NCI-H128 (cell line): ENCODE data around the gene KPNB1.
"Not testable (repeated sequence)": the region's sequence is repeated elsewhere in the genome, so short reads cannot be mapped to it uniquely, and the experiment has no call there.

Experiments
- DNase-seq: peaks from one replicate; lab custom pipeline; 2025; ENCODE audit not compliant: unreplicated experiment; lab: John Stamatoyannopoulos, UW

KPNB1 gene

GRCh38 chr17:47676510-47677165 lies 26.9 kb downstream of the KPNB1 start:
- DNase-seq, result no peak

DNA sequence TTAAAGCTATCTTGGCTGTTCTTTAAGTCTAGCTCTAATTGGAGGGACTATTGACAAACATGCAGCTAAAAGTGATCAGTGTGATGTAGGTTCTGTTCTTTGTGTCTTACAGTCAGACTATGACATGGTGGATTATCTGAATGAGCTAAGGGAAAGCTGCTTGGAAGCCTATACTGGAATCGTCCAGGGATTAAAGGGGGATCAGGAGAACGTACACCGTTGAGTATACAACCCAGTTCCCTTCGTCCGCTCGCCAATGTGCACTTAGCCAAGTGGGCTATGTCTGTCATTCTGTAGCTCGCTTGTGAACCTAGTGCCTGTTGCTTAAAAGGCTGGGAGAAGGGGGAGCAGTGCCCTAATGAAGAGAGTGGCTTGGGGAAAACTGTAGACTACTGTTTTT lies 28.5 kb downstream of the KPNB1 start:
- DNase-seq, result no peak

GRCh38 chr17:47682138-47682537 lies 32.4 kb downstream of the KPNB1 start:
- no peak for DNase-seq

GRCh38 chr17:47682727-47683126 lies 33.0 kb downstream of the KPNB1 start:
- DNase-seq, result not testable (repeated sequence)

DNA sequence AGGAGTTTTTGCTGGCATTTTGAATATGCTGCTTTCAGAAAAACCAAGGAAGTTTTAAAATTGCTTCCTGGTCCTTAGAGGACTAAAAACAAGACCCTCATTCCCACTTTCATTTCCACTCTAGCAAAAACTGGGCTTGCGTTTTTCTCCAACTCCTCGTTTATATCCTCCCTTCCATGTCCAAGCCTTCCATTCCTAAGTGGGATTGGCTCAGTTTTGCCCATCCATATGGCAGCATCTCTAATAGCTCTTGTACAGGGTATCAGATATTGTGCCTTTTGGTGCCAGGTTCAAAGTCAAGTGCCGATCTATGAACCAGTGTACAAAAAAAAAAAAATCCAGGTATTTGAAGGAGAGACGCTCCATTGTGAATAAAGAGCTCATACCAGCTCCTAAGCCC lies 34.3 kb downstream of the KPNB1 start:
- DNase-seq, result no peak

DNA sequence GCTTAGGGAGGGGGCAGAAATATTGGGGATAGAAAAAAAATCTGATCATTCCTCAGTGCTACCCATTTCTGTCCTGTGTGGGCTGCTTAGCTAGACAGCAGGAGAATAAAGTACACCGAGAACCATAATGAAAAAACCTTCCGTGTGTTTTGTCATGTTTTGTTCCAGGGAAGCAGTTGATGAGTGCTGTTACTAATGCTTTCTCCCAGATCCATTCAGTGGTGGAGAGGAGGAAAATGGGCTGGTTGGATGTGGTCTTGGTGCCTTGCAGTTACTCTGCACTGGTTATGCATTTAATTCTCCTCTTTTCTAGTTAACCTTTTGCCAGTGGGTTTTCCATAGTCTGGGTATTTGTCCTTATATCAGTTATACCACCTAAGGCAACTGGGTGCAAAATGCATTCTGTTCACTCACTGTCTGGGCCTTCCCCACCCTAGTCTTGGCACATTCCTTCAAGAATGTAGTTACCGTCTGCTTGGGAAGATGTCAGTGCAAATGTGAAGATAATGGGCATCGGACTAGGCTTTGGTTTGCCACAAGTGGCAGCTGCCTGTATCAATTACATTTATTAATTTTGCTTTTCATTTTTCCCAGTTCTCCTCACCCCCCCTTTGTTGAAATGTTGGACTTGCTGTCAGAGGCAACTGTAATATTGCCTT lies 34.9 kb downstream of the KPNB1 start:
- no peak for DNase-seq

- no peak for DNase-seq
Measured at GRCh38 chr17:47685556-47686275, 36.0 kb downstream of the KPNB1 start.

- no peak for DNase-seq
Measured at GRCh38 chr17:47686276-47686635, 36.5 kb downstream of the KPNB1 start.

- no peak for DNase-seq
Measured at GRCh38 chr17:47686664-47687327, 37.1 kb downstream of the KPNB1 start.

- no peak for DNase-seq
Measured at GRCh38 chr17:47687328-47687690, 37.6 kb downstream of the KPNB1 start.

GRCh38 chr17:47687748-47688147 lies 38.0 kb downstream of the KPNB1 start:
- DNase-seq, result no peak

DNA sequence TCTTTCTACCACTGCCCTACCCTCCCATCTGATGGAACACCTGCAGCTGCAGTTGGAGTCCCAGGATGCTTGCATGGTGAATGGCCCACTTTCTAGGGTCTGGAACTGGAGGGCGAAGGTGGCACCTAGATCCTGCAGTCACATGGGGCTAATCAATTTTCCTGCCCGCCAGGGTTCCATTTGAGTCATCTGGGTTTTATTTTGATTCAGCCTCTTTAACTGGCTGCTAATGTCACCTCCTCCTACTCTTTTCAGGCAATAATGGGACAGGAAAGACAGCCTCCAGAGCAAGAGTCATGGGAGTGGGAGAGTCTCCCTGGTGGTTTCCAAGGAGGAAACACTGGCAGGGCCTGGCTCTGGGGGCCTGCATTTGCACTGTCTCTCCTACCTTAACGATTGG lies 40.4 kb downstream of the KPNB1 start:
- DNase-seq, result no peak

GRCh38 chr17:47692137-47692894 lies 42.6 kb downstream of the KPNB1 start:
- DNase-seq, result no peak

DNA sequence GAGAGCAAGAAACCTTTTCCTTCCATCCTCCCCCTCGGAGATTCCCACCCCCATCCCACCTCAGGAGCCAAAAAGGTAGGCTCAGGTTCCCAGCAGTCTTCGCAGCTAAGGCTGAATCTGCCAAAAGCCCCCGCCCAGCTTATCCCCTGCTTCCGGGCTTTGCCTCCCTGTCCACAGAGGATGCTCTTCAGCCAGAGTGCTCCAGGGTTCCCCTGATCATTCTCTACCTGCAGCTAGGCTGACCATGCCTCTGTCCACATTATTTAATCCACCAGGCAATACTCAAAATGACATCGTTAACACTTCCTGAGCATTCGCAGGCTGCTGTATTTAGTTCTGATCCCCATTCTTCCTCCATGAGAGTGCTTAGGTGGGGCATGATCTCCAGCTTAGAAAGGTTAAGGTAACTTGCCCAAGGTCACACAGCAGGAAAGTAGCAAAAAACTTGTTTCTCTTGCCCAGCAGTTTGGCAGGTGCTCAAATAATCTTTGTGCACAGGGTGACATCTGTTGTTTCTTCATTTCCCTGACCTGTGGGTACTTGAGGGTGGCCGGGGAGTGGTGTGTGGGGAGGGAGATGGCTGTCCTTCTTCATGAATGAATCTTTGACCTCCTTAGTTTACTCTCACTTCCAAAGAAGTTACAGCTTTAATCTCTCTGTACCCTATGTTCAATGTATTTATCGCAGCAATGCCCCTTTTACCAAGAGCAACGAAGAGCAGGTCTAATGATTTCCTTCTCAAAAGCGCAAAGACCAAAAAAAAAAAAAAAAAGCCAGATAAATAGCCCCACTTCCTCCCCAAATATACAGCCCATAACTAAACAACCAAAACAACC lies 43.4 kb downstream of the KPNB1 start:
- DNase-seq, result no peak

DNA sequence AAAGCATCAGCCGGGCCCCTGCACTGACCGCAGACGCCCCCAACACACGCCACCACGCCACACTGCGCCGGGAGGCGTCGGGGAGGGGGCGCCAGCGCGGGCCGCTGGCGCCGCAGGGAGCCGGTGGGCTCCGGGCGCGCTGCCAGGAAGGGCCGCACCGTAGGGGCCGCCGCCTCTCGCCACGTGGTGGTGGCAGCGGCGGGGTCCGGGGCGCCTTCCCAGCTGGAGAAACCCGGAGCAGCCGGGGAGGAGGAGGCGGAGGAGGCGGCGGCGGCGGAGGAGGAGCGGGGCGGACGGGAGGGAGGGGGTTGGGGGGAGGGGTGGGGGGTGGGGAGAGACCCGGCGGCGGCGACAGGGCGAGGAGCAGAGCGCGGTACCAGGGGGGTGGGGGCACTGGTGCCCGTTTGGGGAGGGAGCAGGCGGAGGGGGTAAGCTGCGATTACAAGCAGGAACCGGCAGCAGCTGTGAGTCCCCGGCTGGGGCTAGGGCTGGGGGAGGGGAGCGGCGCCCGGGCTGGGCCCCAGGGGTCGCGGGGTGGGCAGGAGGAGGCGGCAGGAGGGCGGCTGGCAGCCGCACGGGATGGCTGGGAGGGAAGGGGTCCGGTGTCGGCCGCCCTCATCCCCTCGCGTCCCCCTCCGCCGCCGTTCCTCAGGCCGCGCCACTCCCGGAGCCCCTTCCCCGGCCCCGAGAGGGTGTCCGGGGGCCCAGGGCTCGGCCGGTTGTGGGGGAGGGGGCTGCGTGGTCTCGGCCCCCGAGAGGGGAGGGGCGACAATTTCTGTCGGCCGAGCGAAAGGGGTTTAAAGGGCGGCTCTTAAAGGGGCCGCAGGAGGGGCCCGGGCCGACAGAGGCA lies 44.2 kb downstream of the KPNB1 start, which contains the start of gene TBKBP1:
TSS of gene TBKBP1 (plus strand) at position 431 of the 850 bp plus-strand sequence. CDS start 1,952 bp downstream, outside the sequence.
- DNase-seq, result no peak

DNA sequence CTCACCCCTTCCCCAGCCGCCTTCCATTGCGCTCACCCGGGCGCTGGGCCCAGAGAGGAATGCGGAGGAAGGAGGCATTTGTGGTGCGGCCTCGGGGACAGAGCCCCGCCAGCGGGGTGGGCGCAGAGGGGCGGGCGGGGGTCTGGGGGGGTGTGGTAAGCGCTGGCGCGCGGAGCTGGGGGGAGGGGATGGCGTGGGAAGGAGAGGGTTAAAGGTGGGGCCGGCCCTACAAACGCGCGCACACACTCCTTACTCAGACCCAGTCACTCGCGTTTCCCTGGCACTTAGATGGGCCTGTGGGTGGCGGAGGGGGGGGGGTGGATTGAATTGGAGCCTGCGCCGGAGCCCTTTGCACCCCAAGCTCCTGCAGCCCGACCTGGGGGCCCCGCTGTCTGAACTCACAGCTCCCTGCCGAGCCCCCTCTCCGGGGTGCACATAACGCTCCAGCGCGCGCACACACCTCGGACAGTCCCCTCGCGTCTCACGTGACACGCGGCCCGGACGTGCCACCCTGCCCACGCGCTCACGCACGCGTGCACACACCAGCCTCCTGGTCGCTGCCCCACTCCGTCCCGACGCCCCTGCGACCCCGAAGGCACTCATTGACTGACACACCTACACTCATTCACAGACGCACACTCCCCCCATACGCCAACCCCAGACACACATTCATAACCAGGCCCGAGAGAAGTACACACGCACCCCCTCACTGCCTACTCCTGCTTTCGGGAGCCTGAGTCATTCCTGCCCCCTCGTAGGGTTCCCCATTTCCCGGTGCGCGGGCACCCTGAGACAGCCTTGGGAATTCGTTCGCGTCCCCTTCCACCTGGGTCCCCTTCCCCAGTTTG lies 45.1 kb downstream of the KPNB1 start:
- DNase-seq, result no peak

DNA sequence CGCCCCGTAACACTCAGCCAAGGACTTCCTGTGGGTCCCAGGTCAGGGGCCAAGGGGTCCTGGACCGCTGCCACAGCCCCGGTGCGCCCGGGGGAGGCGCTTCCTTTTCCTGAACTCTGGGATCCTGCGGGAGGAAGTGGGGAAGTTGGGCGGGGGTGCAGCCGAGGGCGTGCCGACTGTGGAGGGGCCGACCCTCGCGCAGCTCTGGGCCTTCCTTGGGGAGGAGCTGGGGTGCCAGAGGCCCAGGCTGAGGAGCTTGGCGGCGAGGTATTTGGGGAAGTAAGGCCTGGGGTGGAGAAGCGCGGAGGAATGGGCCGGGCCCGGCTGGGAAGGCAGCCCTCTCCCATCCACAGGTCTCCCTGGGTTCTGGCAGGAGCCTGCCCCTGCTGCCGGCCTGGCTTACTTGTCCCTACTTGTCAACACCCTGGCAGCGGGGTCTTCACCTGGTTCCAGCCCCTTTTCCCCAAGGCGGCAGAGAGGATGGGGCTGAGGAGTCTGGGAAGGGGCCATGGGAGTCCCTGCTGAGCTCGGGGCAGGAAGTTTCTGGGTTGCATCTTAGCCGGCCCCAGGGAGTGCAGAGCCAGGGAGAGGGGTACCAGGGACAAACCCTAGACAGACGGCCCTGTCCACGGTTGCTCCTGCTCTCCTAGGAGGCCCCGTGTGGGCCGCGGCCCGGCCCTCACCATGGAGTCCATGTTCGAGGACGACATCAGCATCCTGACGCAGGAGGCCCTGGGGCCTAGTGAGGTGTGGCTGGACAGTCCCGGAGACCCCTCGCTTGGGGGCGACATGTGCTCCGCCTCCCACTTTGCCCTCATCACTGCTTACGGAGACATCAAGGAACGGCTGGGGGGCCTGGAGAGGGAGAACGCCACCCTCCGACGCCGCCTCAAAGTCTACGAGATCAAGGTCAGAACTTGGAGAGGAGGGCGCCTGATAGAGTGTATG lies 46.0 kb downstream of the KPNB1 start:
- no peak for DNase-seq
